Fibroblast of peridontal ligament (primary cell): Measurements from ENCODE around the gene APOL6.
"Not testable (repeated sequence)": the region's sequence is repeated elsewhere in the genome, so short reads cannot be mapped to it uniquely, and the experiment has no call there.

ENCODE experiments used
- DNase-seq: peaks from one replicate; pipeline ENCODE4 v3.0.0-alpha.2; 2010; ENCODE audit errors: extremely low read depth

APOL6 gene

GRCh38 chr22:35637254-35637653 lies 11.0 kb upstream of the APOL6 start:
- no peak for DNase-seq

- DNase-seq, result no peak
These were observed 10.2 kb upstream of the APOL6 start for GRCh38 chr22:35638001-35638400.

GRCh38 chr22:35638410-35638809 lies 9.8 kb upstream of the APOL6 start:
- peak; percentile 92 for DNase-seq

- no peak for DNase-seq
These were observed 6.6 kb upstream of the APOL6 start for GRCh38 chr22:35641494-35642120.

- DNase-seq, result peak; percentile 35
These were observed 5.9 kb upstream of the APOL6 start for GRCh38 chr22:35642305-35642741.

GRCh38 chr22:35643991-35644390 lies 4.3 kb upstream of the APOL6 start:
- no peak for DNase-seq

GRCh38 chr22:35645646-35646045 lies 2.6 kb upstream of the APOL6 start:
- no peak for DNase-seq

- DNase-seq, result no peak
These were observed 844 bp downstream of the APOL6 start for GRCh38 chr22:35649026-35649553.

GRCh38 chr22:35649636-35650250 lies 1.5 kb downstream of the APOL6 start:
- no peak for DNase-seq

GRCh38 chr22:35651085-35651484 lies 2.8 kb downstream of the APOL6 start:
- no peak for DNase-seq

- DNase-seq, result no peak
These were observed 5.6 kb downstream of the APOL6 start for GRCh38 chr22:35653824-35654223.

GRCh38 chr22:35656284-35656752 lies 8.1 kb downstream of the APOL6 start:
- no peak for DNase-seq

GRCh38 chr22:35657571-35658312 lies 9.5 kb downstream of the APOL6 start:
- DNase-seq, result no peak

GRCh38 chr22:35660291-35661127 lies 12.3 kb downstream of the APOL6 start:
- DNase-seq, result no peak

GRCh38 chr22:35661464-35661863 lies 13.2 kb downstream of the APOL6 start:
- DNase-seq, result peak; percentile 49

GRCh38 chr22:35662914-35663313 lies 14.7 kb downstream of the APOL6 start:
- DNase-seq, result no peak

- peak; percentile 82 for DNase-seq
These were observed 15.1 kb downstream of the APOL6 start for GRCh38 chr22:35663371-35663770.

GRCh38 chr22:35664955-35665587 lies 16.8 kb downstream of the APOL6 start:
- no peak for DNase-seq

- DNase-seq, result not testable (repeated sequence)
These were observed 18.5 kb downstream of the APOL6 start for GRCh38 chr22:35666699-35667098.

GRCh38 chr22:35674335-35674734 lies 26.1 kb downstream of the APOL6 start:
- no peak for DNase-seq

- not testable (repeated sequence) for DNase-seq
These were observed 27.8 kb downstream of the APOL6 start for GRCh38 chr22:35676065-35676464.
